Right kidney (tissue), 9 donors: Measurements from ENCODE around the gene SLC25A15.

ENCODE experiments used
- DNase-seq: peaks from one replicate; pipeline ENCODE4 v3.0.0-alpha.2; 2016
- long read RNA-seq, 8 donors: transcript quantifications; one replicate each; lab custom pipeline, GENCODE V29; 2026

The SLC25A15 gene
- long read RNA-seq, donor 1: 0 reads
- long read RNA-seq, donor 2, partial matches to known transcripts: 0 of 1 reads
- long read RNA-seq, donor 2, other reads (novel, unspliced or antisense): 0 of 1 reads
- long read RNA-seq, donor 3: 0 reads
- long read RNA-seq, donor 4, partial matches to known transcripts: 12 of 13 reads
- long read RNA-seq, donor 4, other reads (novel, unspliced or antisense): 0 of 13 reads
- long read RNA-seq, donor 5, partial matches to known transcripts: 0 of 1 reads
- long read RNA-seq, donor 5, other reads (novel, unspliced or antisense): 0 of 1 reads
- long read RNA-seq, donor 6, partial matches to known transcripts: 6 of 8 reads
- long read RNA-seq, donor 6, other reads (novel, unspliced or antisense): 0 of 8 reads
- long read RNA-seq, donor 7, partial matches to known transcripts: 8 of 9 reads
- long read RNA-seq, donor 7, other reads (novel, unspliced or antisense): 0 of 9 reads
- long read RNA-seq, donor 8: 0 reads

GRCh38 chr13:40789275-40790153 is at the start of gene SLC25A15:
Gene SLC25A15 (plus strand): TSS chr13:40789611. CDS start chr13:40793227, 3,616 bp downstream.
- peak; percentile 89 for DNase-seq

DNA sequence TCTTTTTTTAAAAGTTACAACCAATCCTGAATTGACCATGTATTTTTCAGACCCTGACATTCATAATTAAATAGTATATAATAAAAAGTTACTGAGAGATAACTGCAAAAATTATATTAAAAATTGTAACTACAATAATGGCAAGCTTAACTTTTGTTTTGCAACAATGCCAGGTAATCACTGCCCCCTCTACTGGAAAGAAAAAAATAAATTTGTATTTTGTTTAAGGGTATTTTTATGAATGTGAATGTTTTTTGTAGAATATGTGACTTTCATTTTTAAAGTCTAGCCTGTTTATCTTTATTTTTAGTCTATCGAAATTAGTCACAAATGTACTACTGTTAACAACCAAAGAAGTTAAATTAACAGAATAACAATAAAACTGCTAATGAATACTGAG is 40.1 kb upstream of the SLC25A15 start:
- DNase-seq: no peak

DNA sequence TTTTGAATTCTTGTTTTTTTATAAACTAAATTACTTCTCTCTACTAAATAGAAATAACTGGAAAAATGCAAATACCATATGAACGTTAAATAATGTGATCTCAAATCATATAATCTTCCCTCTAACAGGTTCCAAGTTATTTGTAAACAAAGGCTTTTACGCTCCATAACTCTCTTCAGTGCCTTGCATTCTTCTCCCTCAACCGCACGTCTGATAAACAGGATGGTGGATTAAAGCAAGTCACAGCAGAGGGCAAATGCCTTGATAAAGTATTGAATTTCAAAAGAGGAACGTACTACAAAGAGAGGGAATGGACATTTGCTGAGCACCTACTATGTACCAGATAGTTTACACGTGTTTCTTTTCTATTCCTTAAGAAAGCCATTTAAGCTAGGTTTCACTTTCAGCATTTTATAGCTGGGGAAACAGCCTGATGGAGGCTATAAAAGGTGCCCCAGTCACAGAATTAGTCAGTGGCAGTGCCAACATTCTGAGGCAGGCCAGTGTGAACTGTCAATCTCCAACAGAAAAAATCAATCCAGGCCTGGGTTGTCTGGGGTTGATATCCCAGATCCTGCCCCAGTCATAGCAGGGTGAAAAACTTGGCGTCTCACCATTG is 34.2 kb upstream of the SLC25A15 start:
- DNase-seq: no peak

DNA sequence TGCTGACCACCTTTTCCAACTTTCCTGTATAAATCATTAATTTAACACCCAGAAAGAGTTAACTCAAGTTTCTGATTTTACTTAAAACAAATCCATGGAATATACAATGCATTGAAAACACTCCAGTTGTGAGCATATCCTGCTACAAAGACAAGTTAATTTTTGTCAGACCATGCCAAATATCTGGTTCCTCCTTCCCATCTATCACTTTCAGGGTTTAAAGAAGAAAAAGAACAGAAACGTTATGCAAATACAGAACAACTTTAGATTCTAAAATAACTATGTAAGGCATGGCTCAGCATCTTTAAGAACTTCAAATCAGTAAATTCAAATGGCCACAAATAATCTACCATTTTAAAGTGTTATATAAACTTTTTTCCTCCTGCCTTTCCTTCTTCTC is 33.4 kb upstream of the SLC25A15 start:
- DNase-seq: no peak

DNA sequence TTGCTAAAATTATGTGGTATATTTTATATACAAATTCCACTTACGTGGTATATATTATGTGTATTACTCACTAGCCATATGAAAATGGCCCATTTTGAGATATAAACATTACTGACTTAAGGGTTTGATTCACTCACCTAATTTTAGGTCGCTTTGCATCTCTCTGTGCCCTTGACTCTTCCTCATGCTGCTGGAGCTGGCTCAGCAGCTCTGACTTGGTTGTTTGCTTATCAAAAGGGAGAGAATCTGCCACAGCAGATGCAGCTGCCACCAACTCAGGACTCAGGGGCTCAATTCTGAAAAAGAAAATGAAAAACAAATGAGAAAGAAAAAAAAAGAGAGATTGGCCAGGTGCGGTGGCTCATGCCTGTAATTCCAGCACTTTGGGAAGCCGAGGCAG is 30.6 kb upstream of the SLC25A15 start:
- DNase-seq: no peak

DNA sequence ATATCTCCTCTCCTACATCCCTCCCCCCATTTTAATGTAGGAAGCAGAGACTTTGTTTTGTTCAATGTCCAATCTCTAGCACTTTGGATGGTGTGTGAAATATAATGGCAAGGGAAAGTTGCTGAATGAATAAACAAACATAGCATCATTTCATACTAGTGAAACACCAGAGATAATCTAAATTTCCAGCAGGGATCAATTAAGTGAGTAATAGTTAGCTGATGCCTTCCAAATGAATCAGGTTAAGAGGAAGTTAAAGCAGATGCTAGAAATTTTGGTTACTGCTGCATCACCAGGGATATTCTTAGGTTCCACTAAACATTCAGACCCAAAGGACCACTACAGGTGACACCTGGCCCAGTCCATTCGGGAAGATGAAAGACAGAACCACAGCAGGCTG is 26.6 kb upstream of the SLC25A15 start:
- DNase-seq: no peak

GRCh38 chr13:40764587-40765403 is 24.6 kb upstream of the SLC25A15 start:
- no peak for DNase-seq

DNA sequence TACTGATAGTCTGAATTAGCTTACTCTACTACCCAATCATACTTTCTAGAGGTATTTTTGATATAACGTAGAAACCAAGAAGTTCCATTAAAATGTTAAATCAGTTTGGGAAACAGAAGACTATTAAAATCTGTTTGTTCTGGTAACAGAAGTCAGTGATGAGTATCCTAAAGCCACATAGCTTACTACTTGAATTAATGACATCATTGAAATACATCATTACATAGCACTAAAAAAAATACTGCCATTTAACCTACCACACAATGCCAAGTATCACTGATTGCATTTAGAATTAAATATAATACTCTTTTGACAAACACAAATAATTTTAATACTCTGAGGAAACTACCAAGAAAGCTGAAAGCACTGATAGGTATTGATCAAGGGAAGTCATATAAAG is 23.8 kb upstream of the SLC25A15 start:
- no peak for DNase-seq

DNA sequence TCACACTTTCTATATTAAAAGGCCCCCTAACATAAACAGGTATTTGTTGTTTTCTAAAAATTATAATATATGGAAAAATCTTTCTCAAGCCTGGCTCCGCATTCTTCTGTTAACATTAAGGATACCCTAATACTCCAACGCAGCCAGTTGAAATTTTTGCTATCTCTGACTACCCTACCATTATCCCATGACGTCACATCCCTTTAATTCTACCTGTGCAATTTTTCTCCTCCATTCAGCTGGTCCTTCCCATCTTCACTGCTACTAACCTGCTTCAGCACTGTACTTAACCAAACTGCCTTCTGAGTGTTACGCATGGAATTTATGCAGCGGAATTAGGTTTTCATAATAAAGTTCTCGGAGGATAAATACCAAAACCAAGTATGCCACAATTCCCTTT is 19.4 kb upstream of the SLC25A15 start:
- DNase-seq: no peak

- DNase-seq: no peak
These were observed 18.8 kb upstream of the SLC25A15 start for GRCh38 chr13:40770609-40770933.

- peak; percentile 91 for DNase-seq
These were observed 18.3 kb upstream of the SLC25A15 start, which contains the start of gene MRPS31 for GRCh38 chr13:40770934-40771618. Gene MRPS31 (minus strand): TSS chr13:40771190. CDS start chr13:40771136, 54 bp downstream.

- no peak for DNase-seq
These were observed 16.5 kb upstream of the SLC25A15 start for GRCh38 chr13:40772765-40773473.

DNA sequence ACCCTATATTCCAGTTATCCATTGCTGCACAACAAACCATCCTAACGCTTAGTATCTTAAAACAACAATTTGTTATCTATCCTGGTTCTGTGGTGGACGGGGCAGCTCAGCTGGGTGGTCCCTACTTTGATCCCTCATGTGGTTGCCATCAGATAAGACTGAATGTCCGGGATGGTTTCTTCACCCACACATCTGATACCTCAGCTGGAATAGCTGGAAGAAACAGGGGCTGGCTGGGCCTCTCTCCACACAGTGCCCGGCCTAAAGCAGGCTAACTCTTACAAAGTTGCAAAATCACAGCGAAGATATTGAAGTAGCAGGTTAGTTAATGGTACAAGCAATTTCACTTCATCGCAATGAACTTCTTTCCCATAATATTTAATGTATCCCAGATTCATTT is 14.7 kb upstream of the SLC25A15 start:
- DNase-seq: no peak

- no peak for DNase-seq
These were observed 13.2 kb upstream of the SLC25A15 start for GRCh38 chr13:40776232-40776631.

- no peak for DNase-seq
These were observed 12.7 kb upstream of the SLC25A15 start for GRCh38 chr13:40776681-40777165.

- DNase-seq: peak; percentile 54
These were observed 12.1 kb upstream of the SLC25A15 start for GRCh38 chr13:40777166-40777808.

- DNase-seq: no peak
These were observed 11.6 kb upstream of the SLC25A15 start for GRCh38 chr13:40777809-40778175.

- no peak for DNase-seq
These were observed 10.4 kb upstream of the SLC25A15 start for GRCh38 chr13:40779049-40779448.

DNA sequence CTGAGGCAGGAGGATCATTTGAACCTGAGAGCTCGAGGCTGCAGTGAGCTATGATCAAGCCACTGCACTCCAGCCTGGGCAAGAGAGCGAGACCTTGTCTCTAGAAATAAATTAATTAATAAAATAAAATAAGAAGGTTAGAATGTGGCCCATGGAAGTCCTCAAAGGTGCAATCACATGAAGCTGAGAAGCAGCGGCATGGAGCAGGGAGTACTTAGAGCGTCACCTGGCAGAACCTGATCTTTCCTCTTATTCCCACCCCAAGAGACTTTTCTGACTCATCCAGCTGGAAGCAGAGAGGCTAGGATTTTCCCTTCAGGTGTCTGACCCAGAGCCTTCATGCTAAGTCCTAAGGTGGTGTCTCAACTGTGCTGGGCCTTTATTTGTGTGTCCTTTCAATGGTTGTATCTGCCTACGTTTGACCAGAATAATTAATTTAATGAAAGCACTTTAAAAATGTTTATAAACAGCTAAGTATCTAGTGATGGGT is 9.6 kb upstream of the SLC25A15 start:
- no peak for DNase-seq
